ENCODE measurements around the gene SCGB1A1. TPM values are rescaled to one million over a fixed set of nuclear protein-coding genes. Genes with fewer than 3 reads are reported as not detected.

The SCGB1A1 gene
- total and polyA plus RNA-seq, 7 experiments from 2014 or later: not detected

DNA sequence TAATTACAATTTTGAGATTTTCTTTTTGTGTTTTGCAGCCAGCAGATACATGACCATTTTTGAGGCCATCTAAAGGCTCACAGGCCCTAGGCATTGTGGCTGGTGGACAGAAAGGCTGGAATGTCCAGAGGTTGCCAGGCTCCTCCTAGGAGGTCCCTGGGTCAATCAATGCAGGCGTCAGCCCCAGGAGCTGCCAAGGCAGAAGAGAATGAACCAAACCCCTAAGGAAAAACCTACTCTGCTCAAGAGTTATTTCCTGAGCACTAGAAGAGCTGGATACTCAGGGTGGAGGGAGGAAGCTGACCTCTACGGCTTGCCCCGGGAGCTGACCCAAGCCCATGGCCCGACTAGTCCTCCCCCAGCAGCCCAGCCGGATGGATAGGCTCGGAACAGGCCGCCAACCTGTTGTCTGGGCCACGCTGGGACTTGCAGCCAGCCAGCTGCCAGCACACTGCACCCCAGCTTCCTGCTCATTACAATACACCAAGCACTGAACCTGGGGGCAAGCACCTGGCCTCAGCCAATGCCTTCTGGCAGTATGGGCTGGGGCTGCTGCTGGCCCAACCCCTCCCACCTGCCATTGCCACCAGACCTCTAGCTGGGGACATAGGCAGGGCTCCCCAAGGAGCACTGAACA, 5.7 kb upstream of the SCGB1A1 start:
- Histone ChIP-seq H3K4me3 (ENCODE audit: low read length) (no peak overlapping the region), H3K27ac (ENCODE audit: low read depth, low read length) (no peak overlapping the region), H3K4me1 (ENCODE audit: control insufficient read depth in 2 of 2, insufficient read depth in 2 of 2, low read length in 2 of 2) (no peaks in the 10 kb centered on the region), H3K9me3 (ENCODE audit: control insufficient read depth in 2 of 3, low read length in 3 of 3) (no peaks in the 10 kb centered on the region), H3K36me3 (ENCODE audit: control insufficient read depth in 2 of 3, insufficient read depth in 3 of 3, low read length in 3 of 3) (no peaks in the 10 kb centered on the region), H3K27me3 (ENCODE audit: control insufficient read depth in 2 of 2, insufficient read depth in 2 of 2, low read length in 2 of 2) (no peaks in the 10 kb centered on the region)
- H3K27me3 Mint-ChIP-seq: peaks cover 0 to 2% (median 0%) of the 10 kb centered on the region in 5 donors
- ChIA-PET CTCF (interaction anchor here (0.6 to 0.7 kb wide), 2 partner anchors 87 to 305 kb away, joined by 3 read pairs; no protein-coding TSS in a partner anchor), POLR2A (no interaction called here)
- peaks cover 0 to 3% (median 0%) of the 10 kb centered on the region in 7 donors for H3K4me1 Mint-ChIP-seq
- no peak for DNase-seq
- no peaks in the 10 kb centered on the region for H3K36me3 Mint-ChIP-seq
- intact Hi-C loops (cut with micrococcal nuclease): no loop called here
- H3K27ac Mint-ChIP-seq: no peak overlapping the region
- no peak for ATAC-seq
- H3K9me3 Mint-ChIP-seq: no peaks in the 10 kb centered on the region
- H3K4me3 Mint-ChIP-seq: no peak overlapping the region

DNA sequence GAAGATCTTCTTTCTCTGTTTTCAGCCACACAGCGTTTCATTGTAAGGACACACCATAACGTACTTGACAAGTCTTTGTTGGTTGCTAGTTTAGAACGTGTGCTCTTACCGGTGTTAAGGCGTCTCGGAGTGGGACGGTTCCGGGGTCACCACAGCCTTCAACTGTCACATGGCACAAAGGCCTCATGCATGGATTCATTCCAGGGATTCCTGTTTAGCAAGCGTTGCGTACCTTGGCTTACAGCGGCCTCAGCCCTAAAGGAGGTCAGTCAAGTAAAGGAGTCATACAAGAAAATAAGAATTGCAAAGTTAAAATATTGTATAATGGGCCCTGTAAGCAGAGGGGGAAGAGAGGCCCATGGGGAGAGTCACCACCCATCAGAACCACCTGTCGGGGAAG, 2.2 kb upstream of the SCGB1A1 start:
- Histone ChIP-seq H3K36me3 (ENCODE audit: control insufficient read depth in 2 of 3, insufficient read depth in 3 of 3, low read length in 3 of 3) (no peaks in the 10 kb centered on the region), H3K27ac (ENCODE audit: low read depth, low read length) (no peak overlapping the region), H3K27me3 (ENCODE audit: control insufficient read depth in 2 of 2, insufficient read depth in 2 of 2, low read length in 2 of 2) (no peaks in the 10 kb centered on the region), H3K4me1 (ENCODE audit: control insufficient read depth in 2 of 2, insufficient read depth in 2 of 2, low read length in 2 of 2) (no peaks in the 10 kb centered on the region), H3K4me3 (ENCODE audit: low read length) (no peak overlapping the region), H3K9me3 (ENCODE audit: control insufficient read depth in 2 of 3, low read length in 3 of 3) (no peaks in the 10 kb centered on the region)
- intact Hi-C loops (cut with micrococcal nuclease): no loop called here
- POLR2A ChIA-PET: interaction anchor here (1.1 kb wide), 1 partner anchor 13 kb away, joined by 3 read pairs; no protein-coding TSS in a partner anchor
- Mint-ChIP-seq H3K4me1 (peaks cover 0 to 3% (median 0%) of the 10 kb centered on the region in 7 donors), H3K9me3 (no peaks in the 10 kb centered on the region), H3K27me3 (peaks cover 0 to under 1% (median 0%) of the 10 kb centered on the region in 5 donors), H3K27ac (peak overlapping the region in 2 of 9 donors; percentile 23 to 33), H3K4me3 (no peak overlapping the region), H3K36me3 (no peaks in the 10 kb centered on the region)
- ATAC-seq (no peak), DNase-seq (no peak)
- CTCF ChIA-PET: no interaction called here

DNA sequence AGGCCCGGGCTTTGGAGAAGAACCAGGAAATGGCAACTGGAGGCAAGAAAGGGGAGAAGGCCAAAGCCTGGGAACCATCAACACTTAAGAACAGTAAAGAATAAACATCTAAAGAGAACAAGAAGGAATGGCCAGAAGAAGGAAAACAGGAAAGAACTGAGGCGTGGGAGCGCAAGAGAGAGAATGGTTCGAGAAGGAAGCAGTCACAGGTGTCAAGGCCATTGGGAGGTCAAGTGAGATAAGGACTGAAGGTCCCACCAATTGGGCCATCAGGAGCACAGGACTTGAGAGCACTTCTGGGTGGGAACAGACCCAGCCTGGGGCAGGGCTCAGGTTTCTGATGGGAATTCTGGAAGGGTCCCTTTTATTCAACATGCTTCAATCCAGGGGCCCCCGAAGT, 697 bp upstream of the SCGB1A1 start:
- peak overlapping the region in 1 of 9 donors; percentile 33 for H3K27ac Mint-ChIP-seq
- Histone ChIP-seq H3K4me3 (ENCODE audit: low read length) (no peak overlapping the region), H3K27ac (ENCODE audit: low read depth, low read length) (no peak overlapping the region), H3K36me3 (ENCODE audit: control insufficient read depth in 2 of 3, insufficient read depth in 3 of 3, low read length in 3 of 3) (no peaks in the 10 kb centered on the region), H3K4me1 (ENCODE audit: control insufficient read depth in 2 of 2, insufficient read depth in 2 of 2, low read length in 2 of 2) (no peaks in the 10 kb centered on the region), H3K27me3 (ENCODE audit: control insufficient read depth in 2 of 2, insufficient read depth in 2 of 2, low read length in 2 of 2) (no peaks in the 10 kb centered on the region), H3K9me3 (ENCODE audit: control insufficient read depth in 2 of 3, low read length in 3 of 3) (no peaks in the 10 kb centered on the region)
- H3K9me3 Mint-ChIP-seq: no peaks in the 10 kb centered on the region
- CTCF ChIA-PET: interaction anchor here (1.4 kb wide), 1 partner anchor 139 kb away, joined by 4 read pairs; no protein-coding TSS in a partner anchor
- H3K36me3 Mint-ChIP-seq: no peaks in the 10 kb centered on the region
- POLR2A ChIA-PET: interaction anchor here (1.3 kb wide), 1 partner anchor 173 kb away, joined by 3 read pairs; the partner anchor contains the start of gene TUT1
- intact Hi-C loops (cut with micrococcal nuclease): no loop called here
- H3K27me3 Mint-ChIP-seq: peaks cover 0 to 2% (median 0%) of the 10 kb centered on the region in 5 donors
- DNase-seq (no peak), ATAC-seq (no peak)
- H3K4me3 Mint-ChIP-seq: no peak overlapping the region
- H3K4me1 Mint-ChIP-seq: peaks cover 0 to 3% (median 0%) of the 10 kb centered on the region in 7 donors

DNA sequence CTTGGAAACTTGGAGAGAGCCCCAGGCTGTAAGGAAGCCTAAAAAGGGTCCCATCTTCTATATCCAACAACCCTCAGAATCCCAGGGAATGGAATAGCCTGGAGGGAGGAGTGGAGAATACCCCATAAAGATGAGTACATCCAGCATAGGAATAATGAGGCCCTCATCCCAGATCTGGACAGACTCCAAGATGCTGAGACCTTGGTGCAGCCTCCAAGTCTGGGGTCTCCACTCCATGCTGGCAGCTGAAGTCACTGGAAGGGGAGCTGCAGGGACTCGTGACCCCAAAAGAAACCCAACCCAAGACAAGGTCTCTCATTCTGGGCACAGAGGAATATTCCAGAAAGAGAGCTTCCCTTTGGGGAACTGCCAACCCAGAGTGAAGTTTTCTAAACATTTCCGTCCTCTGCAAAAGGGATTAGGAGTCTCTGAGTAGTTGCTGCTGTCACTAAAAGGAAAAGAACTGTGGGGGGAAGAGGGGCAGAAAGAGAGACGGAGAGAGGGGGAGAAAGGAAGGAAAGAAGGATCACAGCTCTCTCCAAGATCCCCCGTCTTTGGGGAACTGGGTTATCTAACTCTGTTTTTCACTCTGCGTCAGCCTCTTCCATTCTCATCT, 589 bp downstream of the SCGB1A1 start:
- Histone ChIP-seq H3K4me3 (ENCODE audit: low read length) (no peak overlapping the region), H3K27me3 (ENCODE audit: control insufficient read depth in 2 of 2, insufficient read depth in 2 of 2, low read length in 2 of 2) (no peaks in the 10 kb centered on the region), H3K4me1 (ENCODE audit: control insufficient read depth in 2 of 2, insufficient read depth in 2 of 2, low read length in 2 of 2) (peaks cover 0 to under 1% of the 10 kb centered on the region in 2 donors), H3K36me3 (ENCODE audit: control insufficient read depth in 2 of 3, insufficient read depth in 3 of 3, low read length in 3 of 3) (no peaks in the 10 kb centered on the region), H3K9me3 (ENCODE audit: control insufficient read depth in 2 of 3, low read length in 3 of 3) (no peaks in the 10 kb centered on the region), H3K27ac (ENCODE audit: low read depth, low read length) (no peak overlapping the region)
- Mint-ChIP-seq H3K27me3 (peaks cover 0 to 7% (median 0%) of the 10 kb centered on the region in 5 donors), H3K27ac (no peak overlapping the region), H3K36me3 (no peaks in the 10 kb centered on the region), H3K4me3 (no peak overlapping the region), H3K4me1 (peaks cover 0 to 6% (median 3%) of the 10 kb centered on the region in 7 donors), H3K9me3 (no peaks in the 10 kb centered on the region)
- DNase-seq: no peak
- intact Hi-C loops (cut with micrococcal nuclease): no loop called here
- POLR2A ChIA-PET: interaction anchor here (0.7 to 1.3 kb wide), 2 partner anchors 172 to 175 kb away, joined by 3 read pairs; partner anchors contain the start of gene TUT1
- CTCF ChIA-PET: interaction anchor here (0.5 to 1.4 kb wide), 3 partner anchors 16 to 138 kb away, joined by 3 to 4 read pairs (median 3); no protein-coding TSS in a partner anchor
- ATAC-seq: no peak

DNA sequence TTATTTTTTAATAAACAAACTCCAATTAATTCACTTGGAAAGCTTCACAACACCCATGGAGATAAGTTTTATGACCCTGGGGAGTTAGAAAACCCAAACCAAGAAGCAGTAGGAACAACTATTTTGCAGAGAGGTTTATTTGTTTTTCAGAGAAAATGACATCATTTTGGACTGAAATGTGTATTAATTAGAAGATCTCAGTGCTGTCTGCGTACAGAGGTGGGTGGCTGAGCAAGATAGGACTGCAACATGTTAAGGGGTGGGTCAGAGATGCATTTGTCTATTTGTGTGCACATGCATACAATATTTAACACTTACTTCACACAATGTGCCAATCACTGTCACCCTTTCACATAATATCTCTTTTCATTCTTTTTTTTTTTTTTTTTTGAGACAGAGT, 1.1 kb downstream of the SCGB1A1 start:
- POLR2A ChIA-PET: no interaction called here
- DNase-seq: no peak
- Histone ChIP-seq H3K9me3 (ENCODE audit: control insufficient read depth in 2 of 3, low read length in 3 of 3) (no peaks in the 10 kb centered on the region), H3K4me3 (ENCODE audit: low read length) (no peak overlapping the region), H3K36me3 (ENCODE audit: control insufficient read depth in 2 of 3, insufficient read depth in 3 of 3, low read length in 3 of 3) (no peaks in the 10 kb centered on the region), H3K27ac (ENCODE audit: low read depth, low read length) (no peak overlapping the region), H3K4me1 (ENCODE audit: control insufficient read depth in 2 of 2, insufficient read depth in 2 of 2, low read length in 2 of 2) (peaks cover 0 to 2% of the 10 kb centered on the region in 2 donors), H3K27me3 (ENCODE audit: control insufficient read depth in 2 of 2, insufficient read depth in 2 of 2, low read length in 2 of 2) (no peaks in the 10 kb centered on the region)
- H3K27ac Mint-ChIP-seq: no peak overlapping the region
- H3K36me3 Mint-ChIP-seq: no peaks in the 10 kb centered on the region
- no peaks in the 10 kb centered on the region for H3K9me3 Mint-ChIP-seq
- no peak overlapping the region for H3K4me3 Mint-ChIP-seq
- peaks cover 0 to 7% (median 0%) of the 10 kb centered on the region in 5 donors for H3K27me3 Mint-ChIP-seq
- intact Hi-C loops (cut with micrococcal nuclease): loop anchor here in 1 of 2 donors (10.0 kb wide), 1 partner anchor 255 kb away; the partner anchor contains the start of genes LBHD1, UBXN1 and UQCC3
- ATAC-seq: no peak
- peaks cover 0 to 11% (median 7%) of the 10 kb centered on the region in 7 donors for H3K4me1 Mint-ChIP-seq
- CTCF ChIA-PET: interaction anchor here (0.5 to 0.7 kb wide), 2 partner anchors 15 to 26 kb away, joined by 3 read pairs; no protein-coding TSS in a partner anchor

DNA sequence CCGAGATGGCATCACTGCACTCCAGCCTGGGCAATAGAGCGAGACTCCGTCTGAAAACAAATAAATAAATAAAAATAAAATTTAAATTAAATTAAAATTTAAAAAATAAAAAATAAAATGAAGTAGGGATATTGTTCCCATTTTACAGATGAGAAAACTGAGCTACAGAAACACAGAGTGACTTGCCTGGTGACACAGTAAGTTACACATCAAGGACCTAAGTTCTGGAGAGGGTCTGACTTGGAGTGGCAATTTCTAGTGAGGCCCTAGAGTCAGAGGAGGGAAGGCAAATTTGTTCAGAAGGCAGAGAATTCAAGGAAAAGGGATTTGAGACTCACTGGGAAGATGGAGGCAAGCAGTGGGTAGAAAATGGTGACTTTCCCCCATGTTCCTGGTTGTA, 2.0 kb downstream of the SCGB1A1 start:
- Mint-ChIP-seq H3K4me1 (peaks cover 0 to 12% (median 7%) of the 10 kb centered on the region in 7 donors), H3K9me3 (no peaks in the 10 kb centered on the region), H3K27ac (peak overlapping the region in 2 of 9 donors; percentile 10 to 72), H3K4me3 (no peak overlapping the region), H3K36me3 (no peaks in the 10 kb centered on the region), H3K27me3 (peaks cover 0 to 7% (median 0%) of the 10 kb centered on the region in 5 donors)
- Histone ChIP-seq H3K4me3 (ENCODE audit: low read length) (no peak overlapping the region), H3K27ac (ENCODE audit: low read depth, low read length) (no peak overlapping the region), H3K9me3 (ENCODE audit: control insufficient read depth in 2 of 3, low read length in 3 of 3) (no peaks in the 10 kb centered on the region), H3K36me3 (ENCODE audit: control insufficient read depth in 2 of 3, insufficient read depth in 3 of 3, low read length in 3 of 3) (no peaks in the 10 kb centered on the region), H3K27me3 (ENCODE audit: control insufficient read depth in 2 of 2, insufficient read depth in 2 of 2, low read length in 2 of 2) (no peaks in the 10 kb centered on the region), H3K4me1 (ENCODE audit: control insufficient read depth in 2 of 2, insufficient read depth in 2 of 2, low read length in 2 of 2) (peaks cover 0 to 2% of the 10 kb centered on the region in 2 donors)
- CTCF ChIA-PET: interaction anchor here (0.5 to 5.1 kb wide), 4 partner anchors 26 to 1074 kb away, joined by 3 to 125 read pairs (median 4); no protein-coding TSS in a partner anchor
- POLR2A ChIA-PET: interaction anchor here (0.6 to 1.5 kb wide), 2 partner anchors 153 to 441 kb away, joined by 3 read pairs; no protein-coding TSS in a partner anchor
- no peak for DNase-seq
- intact Hi-C loops (cut with micrococcal nuclease): loop anchor here in 1 of 2 donors (10.0 kb wide), 1 partner anchor 254 kb away; the partner anchor contains the start of genes LBHD1, UBXN1 and UQCC3
- ATAC-seq: no peak

Data from naive thymus-derived CD4-positive, alpha-beta T cell (primary cell).